Common myeloid progenitor, CD34-positive (primary cell): ENCODE measurements around the gene RNF135.
A peak's percentile ranks its signal among the peaks of the same experiment; 100 is the strongest.
"Not testable (repeated sequence)": the region's sequence is repeated elsewhere in the genome, so short reads cannot be mapped to it uniquely, and the experiment has no call there.

ENCODE experiments used
- CTCF ChIA-PET: fragments of 350-600 bp; sonication (Branson Sonifier 250); formaldehyde crosslinking; loops from one replicate; lab custom pipeline; 2021; ENCODE audit warnings: antibody characterized with exemption; lab: Charles Lee
- POLR2A ChIA-PET: fragments of 350-600 bp; sonication (Branson Sonifier 250); formaldehyde crosslinking; loops from one replicate; lab custom pipeline; 2021; ENCODE audit warnings: antibody characterized with exemption; lab: Charles Lee
- DNase-seq, 3 donors: peaks; one replicate each; pipeline versions ENCODE4 v3.0.0 to v3.0.0-alpha.2; 2013
- H3K27ac ChIP-seq, 2 experiments: 1 replicate in 1 of 2; 2 replicates in 1 of 2; pipeline ENCODE4 v1.7.0; 2013; ENCODE audit warnings: inconsistent platforms in 2 of 2, low read length in 2 of 2, mild to moderate bottlenecking in 2 of 2, low read depth in 1 of 2, moderate library complexity in 1 of 2; ENCODE audit not compliant: severe bottlenecking in 2 of 2, insufficient read depth in 1 of 2, poor library complexity in 1 of 2
- H3K27me3 ChIP-seq, 5 experiments: replicated peaks in 2 of 5; 1 replicate in 3 of 5; 2 replicates in 2 of 5; pipeline versions ENCODE4 v1.6.1 to v1.7.0; 2013; ENCODE audit warnings: low read length in 4 of 5, mild to moderate bottlenecking in 2 of 5, moderate library complexity in 2 of 5, inconsistent platforms in 1 of 5; ENCODE audit not compliant: insufficient read depth in 5 of 5, control insufficient read depth in 4 of 5
- H3K36me3 ChIP-seq, 4 experiments: 1 replicate in 2 of 4; 2 replicates in 2 of 4; pipeline versions ENCODE4 v1.6.1 to v1.7.0; 2013; ENCODE audit warnings: low read length in 3 of 4, control low read depth in 1 of 4, mild to moderate bottlenecking in 1 of 4; ENCODE audit not compliant: control insufficient read depth in 4 of 4, insufficient read depth in 4 of 4
- H3K4me1 ChIP-seq, 4 experiments: 1 replicate in 3 of 4; 2 replicates in 1 of 4; pipeline versions ENCODE4 v1.6.1 to v1.7.1; 2013; ENCODE audit warnings: low read length in 3 of 4, mild to moderate bottlenecking in 3 of 4, control low read depth in 1 of 4, inconsistent platforms in 1 of 4, moderate library complexity in 1 of 4; ENCODE audit not compliant: control insufficient read depth in 4 of 4, insufficient read depth in 4 of 4; ENCODE audit errors: control extremely low read depth in 1 of 4
- H3K4me3 ChIP-seq, 7 experiments: 1 replicate in 4 of 7; 2 replicates in 3 of 7; pipeline versions ENCODE4 v1.5.1 to v1.7.0; 2013; ENCODE audit warnings: mild to moderate bottlenecking in 7 of 7, low read length in 6 of 7, moderate library complexity in 6 of 7, inconsistent platforms in 2 of 7, low read depth in 2 of 7, control low read depth in 1 of 7; ENCODE audit not compliant: insufficient read depth in 4 of 7, control insufficient read depth in 1 of 7; ENCODE audit errors: extremely low read depth in 1 of 7
- H3K9me3 ChIP-seq, 5 experiments: 1 replicate in 4 of 5; 2 replicates in 1 of 5; pipeline versions ENCODE4 v1.6.1 to v1.7.1; 2013; ENCODE audit warnings: low read length in 4 of 5, mild to moderate bottlenecking in 2 of 5, inconsistent platforms in 1 of 5, low read depth in 1 of 5, moderate library complexity in 1 of 5; ENCODE audit not compliant: control insufficient read depth in 4 of 5, insufficient read depth in 2 of 5; ENCODE audit errors: control extremely low read depth in 1 of 5
- WGBS: methylation state at CpG from one replicate; pipeline ENCODE4 v1.1.5; 2013; ENCODE audit not compliant: insufficient coverage; 5-methylcytosine and 5-hydroxymethylcytosine counted together

RNF135 gene

GRCh38 chr17:30965686-30966085 lies 5.2 kb upstream of the RNF135 start:
- Histone ChIP-seq H3K4me1 (peaks cover 11 to 30% (median 15%) of the 10 kb centered on the region in 4 experiments), H3K36me3 (no peaks in the 10 kb centered on the region), H3K4me3 (no peak overlapping the region), H3K9me3 (no peaks in the 10 kb centered on the region), H3K27me3 (no peaks in the 10 kb centered on the region), H3K27ac (no peak overlapping the region)
- 80% methylated on average over 1 of the region's 3 CpGs for WGBS
- no peak for DNase-seq
- ChIA-PET CTCF (no interaction called here), POLR2A (no interaction called here)

DNA sequence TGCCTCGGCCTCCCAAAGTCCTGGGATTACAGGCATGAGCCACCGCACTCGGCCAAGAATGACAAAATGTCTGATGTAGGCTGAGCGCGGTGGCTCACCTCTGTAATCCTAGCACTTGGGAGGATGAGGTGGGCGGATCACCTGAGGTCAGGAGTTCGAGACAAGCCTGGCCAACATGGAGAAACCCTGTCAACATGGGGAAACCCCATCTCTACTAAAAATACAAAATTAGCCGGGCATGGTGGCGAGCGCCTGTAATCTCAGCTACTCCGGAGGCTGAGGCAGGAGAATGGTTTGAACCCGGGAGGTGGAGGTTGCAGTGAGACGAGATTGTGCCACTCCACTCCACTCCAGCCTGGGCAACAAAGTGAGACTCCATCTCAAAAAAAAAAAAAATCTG lies 2.9 kb upstream of the RNF135 start:
- DNase-seq, H3K27me3 ChIP-seq, H3K36me3 ChIP-seq, H3K27ac ChIP-seq, H3K9me3 ChIP-seq: not testable (repeated sequence)
- ChIA-PET POLR2A (interaction anchor here (0.6 kb wide), 1 partner anchor 19 kb away, joined by 3 read pairs; no protein-coding TSS in a partner anchor), CTCF (interaction anchor here (0.6 to 1.0 kb wide), 2 partner anchors 15 to 1345 kb away, joined by 3 to 5 read pairs; no protein-coding TSS in a partner anchor)
- peak overlapping the region in 2 of 7 experiments; percentile 53 to 57 for H3K4me3 ChIP-seq
- H3K4me1 ChIP-seq, result peaks cover 12 to 34% (median 22%) of the 10 kb centered on the region in 4 experiments
- WGBS, result 93% methylated on average over 7 of the region's 13 CpGs

GRCh38 chr17:30969989-30970830 lies 629 bp upstream of the RNF135 start:
- H3K9me3 ChIP-seq, result no peaks in the 10 kb centered on the region
- H3K4me3 ChIP-seq, result peak overlapping the region; percentile 53 to 95 (median 85)
- H3K27me3 ChIP-seq, result no peaks in the 10 kb centered on the region
- peak in 2 of 3 donors; percentile 40 to 58 for DNase-seq
- H3K4me1 ChIP-seq, result peaks cover 12 to 34% (median 22%) of the 10 kb centered on the region in 4 experiments
- peaks cover 0 to 3% (median 2%) of the 10 kb centered on the region in 4 experiments for H3K36me3 ChIP-seq
- ChIA-PET POLR2A (interaction anchor here (0.5 to 0.7 kb wide), 3 partner anchors 47 to 149 kb away, joined by 3 to 4 read pairs (median 3); no protein-coding TSS in a partner anchor), CTCF (interaction anchor here (0.6 to 1.1 kb wide), 5 partner anchors 13 to 283 kb away, joined by 3 to 4 read pairs (median 3); no protein-coding TSS in a partner anchor)
- 11% methylated on average over 29 of the region's 31 CpGs for WGBS
- peak overlapping the region; percentile 78 to 86 for H3K27ac ChIP-seq

GRCh38 chr17:30975042-30975820 lies 4.4 kb downstream of the RNF135 start:
- ChIA-PET CTCF (no interaction called here), POLR2A (no interaction called here)
- Histone ChIP-seq H3K27ac (no peak overlapping the region), H3K27me3 (no peaks in the 10 kb centered on the region), H3K36me3 (peaks cover 0 to 9% (median 7%) of the 10 kb centered on the region in 4 experiments), H3K4me1 (peaks cover 2 to 17% (median 14%) of the 10 kb centered on the region in 4 experiments), H3K4me3 (no peak overlapping the region), H3K9me3 (no peaks in the 10 kb centered on the region)
- DNase-seq, result no peak
- WGBS, result 99% methylated on average over 8 of the region's 8 CpGs

DNA sequence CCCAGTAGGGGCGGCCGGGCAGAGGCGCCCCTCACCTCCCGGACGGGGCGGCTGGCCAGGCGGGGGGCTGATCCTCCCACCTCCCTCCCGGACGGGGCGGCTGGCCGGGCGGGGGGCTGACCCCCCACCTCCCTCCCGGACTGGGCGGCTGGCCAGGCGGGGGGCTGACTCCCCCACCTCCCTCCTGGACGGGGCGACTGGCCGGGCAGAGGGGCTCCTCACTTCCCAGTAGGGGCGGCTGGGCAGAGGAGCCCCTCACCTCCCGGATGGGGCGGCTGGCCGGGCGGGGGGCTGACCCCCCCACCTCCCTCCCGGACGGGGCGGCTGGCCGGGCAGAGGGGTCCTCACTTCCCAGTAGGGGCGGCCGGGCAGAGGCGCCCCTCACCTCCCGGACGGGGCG lies 9.1 kb downstream of the RNF135 start:
- DNase-seq, CTCF ChIA-PET, H3K27me3 ChIP-seq, H3K4me3 ChIP-seq, H3K4me1 ChIP-seq, H3K9me3 ChIP-seq, POLR2A ChIA-PET, H3K27ac ChIP-seq: not testable (repeated sequence)
- 95% methylated on average over 3 of the region's 33 CpGs for WGBS
- H3K36me3 ChIP-seq, result peaks cover 5 to 14% (median 12%) of the 10 kb centered on the region in 4 experiments

DNA sequence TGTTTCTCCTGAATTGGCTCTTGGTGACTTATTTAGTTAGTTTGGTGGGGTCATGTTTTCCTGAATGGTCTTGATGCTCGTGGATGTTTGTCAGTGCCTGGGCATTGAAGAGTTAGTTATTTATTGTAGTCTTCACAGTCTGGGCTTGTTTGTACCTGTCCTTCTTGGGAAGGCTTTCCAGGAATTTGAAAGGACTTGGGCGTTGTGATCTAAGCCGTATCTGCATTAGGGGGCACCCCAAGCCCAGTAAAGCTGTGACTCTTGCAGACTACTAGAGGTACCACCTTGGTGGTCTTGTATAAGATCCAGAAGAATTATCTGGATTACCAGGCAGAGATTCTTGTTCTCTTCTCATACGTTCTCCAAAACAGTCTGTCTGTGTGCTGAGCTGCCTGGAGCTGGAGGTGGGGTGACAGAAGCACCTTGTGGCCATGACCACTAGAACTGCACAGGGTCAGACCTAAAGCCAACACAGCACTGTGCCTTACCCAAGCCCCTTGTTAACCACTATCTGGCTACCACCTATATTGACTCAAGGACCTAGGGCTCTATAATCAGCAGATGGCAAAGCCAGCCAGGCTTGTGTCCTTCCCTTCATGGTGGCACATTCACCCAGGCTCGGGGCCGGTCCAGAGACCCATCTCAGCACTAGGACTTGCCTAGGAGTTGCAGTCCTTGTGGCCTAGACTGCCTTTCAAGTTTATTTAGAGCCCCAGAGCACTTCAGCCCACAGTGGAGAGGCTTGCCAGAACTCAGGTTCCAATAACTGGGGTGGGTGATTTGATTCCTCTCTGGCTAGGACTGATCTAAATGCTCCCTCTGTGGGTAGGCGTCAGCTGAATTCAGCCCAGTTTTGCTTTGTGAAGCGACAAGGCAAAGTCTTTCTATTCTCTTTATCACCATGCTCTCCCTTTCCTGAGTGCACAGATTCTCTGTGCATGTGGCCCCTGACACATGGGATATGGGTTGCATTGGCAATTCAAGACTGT lies 11.0 kb downstream of the RNF135 start:
- ChIA-PET CTCF (no interaction called here), POLR2A (no interaction called here)
- H3K27ac ChIP-seq, result no peak overlapping the region

More for the DNA sequence above, 11.0 kb downstream of the RNF135 start:
- Histone ChIP-seq H3K9me3 (no peaks in the 10 kb centered on the region), H3K4me1 (no peaks in the 10 kb centered on the region), H3K36me3 (peaks cover 11 to 23% (median 14%) of the 10 kb centered on the region in 4 experiments), H3K4me3 (no peak overlapping the region), H3K27me3 (no peaks in the 10 kb centered on the region)
- 95% methylated on average over 5 of the region's 8 CpGs for WGBS
- no peak for DNase-seq
